Stimulated activated CD8-positive, alpha-beta memory T cell treated with anti-CD3 and anti-CD28 coated beads, Interleukin-4, amount 100 ng/mL, for 24 hours (primary cell): ENCODE results near the gene CEP57L1.
"Not testable (repeated sequence)": the region's sequence is repeated elsewhere in the genome, so short reads cannot be mapped to it uniquely, and the experiment has no call there.

Source experiments
- DNase-seq: peaks from one replicate; pipeline ENCODE4 v3.0.0-alpha.2; 2020; ENCODE audit warnings: low read depth

CEP57L1 gene

DNA sequence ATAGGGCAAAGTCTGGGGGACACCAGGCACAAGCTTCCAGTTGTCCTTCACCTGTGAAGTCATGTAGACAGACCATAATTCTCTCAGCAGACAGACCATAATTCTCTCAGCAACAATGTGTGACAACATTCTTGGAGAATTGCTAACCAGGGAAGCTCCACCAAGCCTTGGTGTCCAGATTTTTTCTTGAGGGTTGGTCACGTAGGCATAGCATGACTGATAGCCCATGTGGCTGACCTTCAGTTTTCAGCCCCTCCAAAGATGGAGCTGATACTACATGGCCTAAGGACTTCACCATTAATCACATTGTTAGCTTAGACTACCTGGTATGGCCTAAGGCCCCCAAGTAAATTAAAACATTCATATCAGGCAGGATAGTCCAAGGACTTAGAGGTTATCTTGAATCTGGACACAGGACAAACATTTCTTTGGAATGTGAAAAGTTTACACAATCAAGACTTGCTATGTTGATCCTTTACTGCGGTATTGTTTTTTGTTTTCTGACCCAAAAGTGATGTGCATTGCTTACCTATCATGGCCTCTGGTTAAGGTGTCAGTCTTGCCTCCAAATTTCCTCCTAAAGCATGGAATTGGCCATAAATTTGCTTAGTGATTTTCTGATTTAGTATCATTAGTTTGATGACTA, 76.9 kb downstream of the CEP57L1 start:
- no peak for DNase-seq

GRCh38 chr6:109174916-109175315, 79.6 kb downstream of the CEP57L1 start:
- no peak for DNase-seq

DNA sequence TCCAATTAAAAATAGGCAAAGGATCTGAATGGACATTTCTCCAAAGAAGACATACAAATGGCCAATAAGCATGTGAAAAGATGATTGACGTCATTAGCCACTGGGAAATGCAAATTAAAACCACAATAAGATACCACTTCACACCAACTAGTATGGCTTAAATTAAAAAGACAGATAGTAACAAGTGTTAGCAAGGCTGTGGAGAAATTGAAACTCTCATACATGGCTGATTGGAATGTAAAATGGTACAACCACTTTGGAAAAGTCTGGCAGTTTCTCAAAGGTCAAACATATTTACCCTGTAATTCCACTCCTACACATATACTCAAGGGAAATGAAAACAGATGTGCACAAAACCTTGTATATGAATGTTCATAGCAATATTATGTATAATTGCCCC, 83.6 kb downstream of the CEP57L1 start:
- no peak for DNase-seq

- DNase-seq = no peak
These were observed 84.2 kb downstream of the CEP57L1 start for GRCh38 chr6:109179507-109179906.

DNA sequence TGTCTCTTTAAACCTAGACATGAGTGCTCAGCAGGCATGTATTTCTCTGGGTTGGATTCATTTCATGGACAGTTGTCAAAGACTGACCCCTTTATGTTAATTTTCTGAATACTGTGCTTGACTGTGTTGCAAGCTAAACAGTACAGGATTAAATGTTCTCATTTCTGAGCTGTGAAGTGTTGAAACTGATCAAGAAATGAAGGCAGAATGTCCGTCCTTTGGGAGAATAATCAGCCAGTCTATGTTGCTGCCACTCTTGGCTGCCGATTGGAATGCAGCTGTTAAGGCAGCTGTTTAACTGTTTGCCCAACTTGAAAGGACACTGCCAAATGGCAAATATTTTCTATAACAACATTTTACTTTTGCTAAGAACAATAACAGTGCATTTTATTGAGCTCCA, 87.3 kb downstream of the CEP57L1 start:
- DNase-seq = no peak

GRCh38 chr6:109183109-109183650, 87.9 kb downstream of the CEP57L1 start:
- no peak for DNase-seq

- no peak for DNase-seq
These were observed 89.3 kb downstream of the CEP57L1 start for GRCh38 chr6:109184638-109185037.

GRCh38 chr6:109186012-109186411, 90.7 kb downstream of the CEP57L1 start:
- no peak for DNase-seq

- DNase-seq = peak; percentile 33
These were observed 92.2 kb downstream of the CEP57L1 start for GRCh38 chr6:109187399-109188114.

DNA sequence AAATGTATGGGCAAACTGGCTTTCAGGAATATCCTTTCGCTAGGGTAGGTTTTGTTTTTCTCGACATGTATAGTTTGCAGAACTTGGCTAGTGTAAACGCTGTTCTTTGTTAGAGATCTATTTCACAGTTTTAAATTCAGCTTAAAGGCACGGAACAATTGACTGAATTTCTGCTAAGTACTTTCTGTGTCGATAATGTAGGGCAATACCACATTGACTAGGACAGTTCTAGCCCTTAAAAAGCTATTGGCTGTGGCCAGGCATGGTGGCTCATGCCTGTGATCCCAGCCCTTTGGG, 92.8 kb downstream of the CEP57L1 start:
- DNase-seq = no peak

DNA sequence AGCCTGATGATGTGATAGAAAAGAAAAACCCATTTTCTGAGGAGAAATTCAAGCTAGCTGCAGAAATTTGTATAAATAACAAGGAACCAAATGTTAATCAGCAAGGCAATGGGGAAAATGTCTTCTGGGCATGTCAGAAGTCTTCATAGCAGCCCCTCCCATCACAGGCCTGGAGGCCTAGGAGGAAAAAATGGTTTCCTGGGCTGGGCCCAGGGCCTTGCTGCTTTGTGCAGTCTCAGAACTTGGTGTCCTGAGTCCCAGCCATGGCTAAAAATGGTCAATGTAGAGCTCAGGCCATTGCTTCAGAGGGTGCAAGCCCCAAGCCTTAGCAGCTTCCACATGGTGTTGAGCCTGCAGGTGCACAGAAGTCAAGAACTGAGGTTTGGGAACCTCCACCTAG, 96.1 kb downstream of the CEP57L1 start:
- DNase-seq = not testable (repeated sequence)

DNA sequence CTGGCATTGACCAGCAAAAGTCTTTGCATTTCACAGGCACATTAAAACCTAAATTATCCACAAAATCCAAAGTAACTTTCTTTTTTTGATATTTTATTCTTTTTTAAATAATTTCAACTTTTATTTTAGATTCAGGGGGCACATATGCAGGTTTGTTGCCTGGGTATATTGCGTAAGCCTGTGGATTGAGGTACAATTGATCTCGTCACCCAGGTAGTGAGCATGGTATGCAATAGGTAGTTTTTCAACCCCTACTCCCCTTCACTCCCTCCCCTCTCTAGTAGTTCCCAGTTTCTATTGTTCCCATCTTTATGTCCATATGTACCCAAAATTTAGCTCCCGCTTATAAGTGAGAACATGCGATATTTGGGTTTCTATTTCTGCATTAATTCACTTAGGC, 97.6 kb downstream of the CEP57L1 start:
- DNase-seq = no peak

DNA sequence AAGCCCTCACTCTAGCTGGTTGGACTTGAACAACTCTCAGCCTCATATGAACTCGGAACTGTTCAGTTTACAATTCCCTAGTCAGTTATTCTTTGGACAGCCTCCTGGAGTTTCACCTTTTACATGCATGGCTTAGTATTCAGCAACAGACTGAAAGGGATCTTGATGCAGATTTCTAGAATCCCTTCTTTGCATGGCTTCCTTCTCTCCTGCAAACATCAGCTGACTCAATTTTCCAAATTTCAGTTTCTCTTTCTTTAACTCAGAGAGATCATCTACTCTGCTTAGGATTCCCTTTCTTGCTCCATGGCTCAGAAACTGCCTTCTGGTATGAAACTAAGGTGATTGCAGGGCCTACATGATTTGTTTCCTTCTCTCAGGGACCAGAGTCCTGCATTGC, 99.6 kb downstream of the CEP57L1 start:
- no peak for DNase-seq

DNA sequence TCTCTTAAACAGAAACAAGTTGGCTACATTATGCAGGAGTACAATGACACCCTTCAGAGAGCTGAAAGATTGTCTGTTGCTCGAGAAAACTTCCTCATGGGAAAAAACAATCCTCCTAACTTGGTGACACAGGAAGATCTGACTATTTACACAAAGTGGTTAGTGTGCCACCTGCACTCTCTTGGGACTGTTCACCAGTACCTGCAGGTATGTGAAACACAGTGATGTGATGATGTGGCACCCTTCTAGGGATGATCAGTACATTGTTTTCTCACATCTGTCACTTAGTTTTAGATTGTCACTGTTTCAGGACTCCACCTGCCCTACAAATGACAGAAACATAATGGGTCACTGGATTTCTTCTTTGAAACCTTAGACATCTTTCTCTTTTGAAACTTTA, 101.8 kb downstream of the CEP57L1 start:
- DNase-seq = no peak

DNA sequence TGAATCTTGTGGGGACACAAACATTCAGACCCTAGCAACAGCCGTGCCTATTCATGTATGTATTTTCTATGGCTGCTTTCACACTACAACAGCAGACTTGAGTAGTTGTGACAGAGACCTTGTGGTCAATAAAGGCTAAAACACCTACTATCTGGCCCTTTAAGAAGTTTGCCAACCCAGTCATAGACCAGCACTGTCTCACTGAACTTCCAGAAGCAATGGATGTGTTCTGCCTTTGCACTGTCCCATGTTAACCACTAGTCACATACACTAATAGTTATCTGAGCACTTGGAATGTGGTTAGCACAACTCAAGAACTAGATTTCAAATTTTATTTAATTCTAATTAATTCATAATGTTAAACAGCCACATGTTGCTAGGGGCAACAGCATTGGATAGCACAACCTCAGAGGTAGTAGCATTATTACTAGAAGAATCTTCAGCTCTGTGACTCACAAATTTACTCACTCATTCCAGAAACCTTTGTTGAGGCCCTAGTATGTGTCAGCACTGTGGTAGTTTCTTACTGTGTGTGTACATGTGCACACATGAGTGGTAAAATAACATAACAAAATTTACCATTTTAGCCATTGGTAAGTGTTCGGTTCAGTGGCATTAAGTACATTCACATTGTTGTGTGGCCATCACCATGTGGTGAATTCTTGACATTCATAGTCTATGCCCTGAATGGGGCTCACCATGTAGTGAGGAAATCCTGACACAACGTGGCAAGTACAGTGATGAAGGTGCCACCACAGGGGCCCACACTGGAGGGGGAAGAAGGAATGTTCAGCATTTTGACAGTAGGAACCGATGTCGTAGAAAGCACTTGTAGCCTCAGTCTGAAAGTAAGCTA, 107.3 kb downstream of the CEP57L1 start:
- no peak for DNase-seq

DNA sequence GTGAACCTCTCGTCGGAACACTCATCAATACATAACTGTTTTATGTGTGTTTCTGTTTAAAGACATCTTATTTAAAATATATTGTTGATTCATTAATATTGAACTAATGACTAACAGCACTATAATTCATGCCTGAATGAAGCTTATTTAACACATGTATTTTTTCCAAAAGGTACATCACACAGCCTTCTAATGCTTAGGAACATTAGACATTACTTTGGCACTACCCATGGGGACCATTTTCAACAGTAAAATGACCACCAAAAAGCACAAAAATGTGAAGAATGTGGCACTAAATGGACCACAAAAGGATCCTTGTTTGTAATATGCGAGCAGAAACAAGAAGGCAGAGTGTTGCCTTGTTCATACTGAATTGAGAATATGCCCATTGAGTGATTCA, 109.2 kb downstream of the CEP57L1 start:
- DNase-seq = no peak

DNA sequence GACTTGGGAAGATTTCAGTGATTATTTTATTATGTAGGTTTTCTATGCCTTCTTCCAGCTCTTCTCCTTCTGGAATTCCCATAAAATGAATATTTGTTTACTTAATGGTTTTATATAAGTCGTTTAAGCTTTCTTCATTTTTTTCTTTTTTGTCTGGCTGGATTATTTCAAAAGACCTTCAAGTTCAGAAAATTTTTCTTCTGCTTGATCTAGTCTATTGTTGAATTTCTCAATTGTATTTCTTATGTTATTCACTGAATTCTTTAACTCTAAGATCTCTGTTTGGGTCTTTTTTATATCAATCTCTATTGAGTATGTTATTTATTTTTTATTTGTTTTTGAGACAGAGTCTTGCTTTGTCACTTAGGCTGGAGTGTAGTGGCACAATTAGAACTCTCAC, 117.4 kb downstream of the CEP57L1 start:
- DNase-seq = no peak
